GM19395 (cell line): ENCODE data around the gene ZNF695.

Experiments
- ATAC-seq: cut with Tn5 transposase; IDR thresholded peaks from one replicate; pipeline ENCODE4 v1.9.1; 2021; ENCODE audit warnings: mild to moderate bottlenecking, moderate library complexity; ENCODE audit not compliant: unreplicated experiment

The ZNF695 gene

GRCh38 chr1:246959944-246960693, 47.7 kb downstream of the ZNF695 start:
- ATAC-seq: peak; percentile 68

GRCh38 chr1:246954126-246954525, 53.7 kb downstream of the ZNF695 start:
- no peak for ATAC-seq

- ATAC-seq: no peak
Measured at GRCh38 chr1:246951413-246951812, 56.4 kb downstream of the ZNF695 start.

- ATAC-seq: no peak
Measured at GRCh38 chr1:246949956-246950355, 57.9 kb downstream of the ZNF695 start.

- ATAC-seq: no peak
Measured at GRCh38 chr1:246947255-246947654, 60.6 kb downstream of the ZNF695 start.

GRCh38 chr1:246946366-246946765, 61.5 kb downstream of the ZNF695 start:
- ATAC-seq: no peak
